WERI-Rb-1 (cell line): Measurements from ENCODE around the gene TECPR2.

ENCODE experiments used
- DNase-seq: peaks from one replicate; pipeline ENCODE4 v3.0.0-alpha.2; 2020
- H3K27ac ChIP-seq: fragments of 250-450 bp; sonication (Bioruptor Pico); 2 replicates; pipeline ENCODE4 v1.5.1; 2020; ENCODE audit warnings: mild to moderate bottlenecking, moderate library complexity
- H3K27me3 ChIP-seq: fragments of 250-450 bp; sonication (Bioruptor Pico); 2 replicates; pipeline ENCODE4 v1.5.1; 2021; ENCODE audit warnings: mild to moderate bottlenecking, low read depth, moderate library complexity; ENCODE audit not compliant: insufficient read depth, severe bottlenecking
- H3K36me3 ChIP-seq: fragments of 250-450 bp; sonication (Bioruptor Pico); 2 replicates; pipeline ENCODE4 v1.5.1; 2020; ENCODE audit warnings: mild to moderate bottlenecking, moderate library complexity
- H3K4me3 ChIP-seq: 2 replicates; pipeline ENCODE4 v1.5.1; 2011; ENCODE audit warnings: low read depth, mild to moderate bottlenecking, control low read depth, low read length
- H3K9me3 ChIP-seq: fragments of 250-450 bp; sonication (Bioruptor Pico); 2 replicates; pipeline ENCODE4 v1.5.1; 2021; ENCODE audit warnings: mild to moderate bottlenecking, moderate library complexity; ENCODE audit not compliant: severe bottlenecking
- CTCF ChIP-seq: IDR thresholded peaks from 2 replicates; pipeline ENCODE4 v1.5.1; 2011; ENCODE audit warnings: low read depth, mild to moderate bottlenecking, control low read depth, inconsistent platforms, low read length

TECPR2 gene

GRCh38 chr14:102493585-102493984 is 130.8 kb downstream of the TECPR2 start:
- H3K27ac ChIP-seq, result no peak overlapping the region
- no peaks in the 10 kb centered on the region for H3K9me3 ChIP-seq
- no peaks in the 10 kb centered on the region for H3K27me3 ChIP-seq
- H3K4me3 ChIP-seq, result no peak overlapping the region
- H3K36me3 ChIP-seq, result no peaks in the 10 kb centered on the region
- no peak for DNase-seq
- no peak for TF ChIP-seq CTCF

- no peak for DNase-seq
- H3K4me3 ChIP-seq, result no peak overlapping the region
- H3K27ac ChIP-seq, result no peak overlapping the region
- H3K9me3 ChIP-seq, result no peaks in the 10 kb centered on the region
- no peak for TF ChIP-seq CTCF
- H3K36me3 ChIP-seq, result peaks cover 2% of the 10 kb centered on the region; the same call in 1 of the 2 replicates
- H3K27me3 ChIP-seq, result no peaks in the 10 kb centered on the region
Observed at GRCh38 chr14:102495491-102496330, 133.0 kb downstream of the TECPR2 start.

GRCh38 chr14:102496331-102496691 is 133.6 kb downstream of the TECPR2 start:
- DNase-seq, result no peak
- Histone ChIP-seq H3K27ac (no peak overlapping the region), H3K36me3 (peaks cover 2% of the 10 kb centered on the region; the same call in 1 of the 2 replicates), H3K27me3 (no peaks in the 10 kb centered on the region), H3K4me3 (no peak overlapping the region), H3K9me3 (no peaks in the 10 kb centered on the region)
- TF ChIP-seq CTCF, result no peak

- Histone ChIP-seq H3K36me3 (peaks cover 2% of the 10 kb centered on the region; the same call in 1 of the 2 replicates), H3K27me3 (no peaks in the 10 kb centered on the region), H3K27ac (no peak overlapping the region), H3K4me3 (no peak overlapping the region), H3K9me3 (no peaks in the 10 kb centered on the region)
- TF ChIP-seq CTCF, result no peak
- no peak for DNase-seq
Observed at GRCh38 chr14:102496958-102497744, 134.4 kb downstream of the TECPR2 start.

GRCh38 chr14:102497998-102498677 is 135.4 kb downstream of the TECPR2 start:
- Histone ChIP-seq H3K9me3 (no peaks in the 10 kb centered on the region), H3K36me3 (peaks cover 2% of the 10 kb centered on the region; the same call in 1 of the 2 replicates), H3K27ac (no peak overlapping the region), H3K4me3 (no peak overlapping the region), H3K27me3 (no peaks in the 10 kb centered on the region)
- peak; percentile 54 for DNase-seq
- TF ChIP-seq CTCF, result peak; percentile 82
